Uterus (tissue), 2 donors: ENCODE results near the gene PACSIN2.

Experiments used
- POLR2A ChIP-seq, 2 donors: fragments of 450-650 bp; IDR thresholded peaks; one replicate each; pipeline ENCODE4 v1.6.1; 2016; ENCODE audit warnings: antibody characterized with exemption in 2 of 2, mild to moderate bottlenecking in 1 of 2, moderate library complexity in 1 of 2
- TF ChIP-seq, protein P1 (sequence below), 4 experiments: fragments of 200-600 bp in 2 of 4; fragments of 450-650 bp in 2 of 4; sonication (generic) in 2 of 4; IDR thresholded peaks; one replicate each; pipeline ENCODE4 v1.5.1; 2016 to 2019; ENCODE audit warnings: antibody characterized with exemption in 4 of 4, mild to moderate bottlenecking in 2 of 4, moderate library complexity in 1 of 4

DNA sequence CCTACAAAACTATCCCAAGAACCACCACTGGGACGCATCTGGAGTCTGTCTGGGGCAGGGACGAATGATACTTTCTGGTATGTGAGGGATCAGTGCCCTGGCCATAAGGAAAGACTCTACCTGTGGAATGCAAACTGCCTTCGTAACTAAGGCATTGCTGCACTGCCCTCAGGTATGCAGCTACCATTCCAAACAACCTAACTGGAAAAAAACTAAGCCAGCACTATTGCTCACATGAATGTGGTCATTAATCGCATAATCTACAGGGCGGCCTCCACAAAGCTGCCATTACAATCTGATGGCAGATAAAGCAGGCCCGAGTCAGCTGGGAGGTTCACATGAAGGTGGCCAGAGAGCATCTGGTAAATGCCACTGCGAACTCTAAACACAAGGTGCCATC is 3.9 kb downstream of the PACSIN2 start:
- TF ChIP-seq, protein P1, sequence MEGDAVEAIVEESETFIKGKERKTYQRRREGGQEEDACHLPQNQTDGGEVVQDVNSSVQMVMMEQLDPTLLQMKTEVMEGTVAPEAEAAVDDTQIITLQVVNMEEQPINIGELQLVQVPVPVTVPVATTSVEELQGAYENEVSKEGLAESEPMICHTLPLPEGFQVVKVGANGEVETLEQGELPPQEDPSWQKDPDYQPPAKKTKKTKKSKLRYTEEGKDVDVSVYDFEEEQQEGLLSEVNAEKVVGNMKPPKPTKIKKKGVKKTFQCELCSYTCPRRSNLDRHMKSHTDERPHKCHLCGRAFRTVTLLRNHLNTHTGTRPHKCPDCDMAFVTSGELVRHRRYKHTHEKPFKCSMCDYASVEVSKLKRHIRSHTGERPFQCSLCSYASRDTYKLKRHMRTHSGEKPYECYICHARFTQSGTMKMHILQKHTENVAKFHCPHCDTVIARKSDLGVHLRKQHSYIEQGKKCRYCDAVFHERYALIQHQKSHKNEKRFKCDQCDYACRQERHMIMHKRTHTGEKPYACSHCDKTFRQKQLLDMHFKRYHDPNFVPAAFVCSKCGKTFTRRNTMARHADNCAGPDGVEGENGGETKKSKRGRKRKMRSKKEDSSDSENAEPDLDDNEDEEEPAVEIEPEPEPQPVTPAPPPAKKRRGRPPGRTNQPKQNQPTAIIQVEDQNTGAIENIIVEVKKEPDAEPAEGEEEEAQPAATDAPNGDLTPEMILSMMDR (IDR thresholded peaks at IDR 0.05) = no peak
- TF ChIP-seq POLR2A (IDR thresholded peaks at IDR 0.05) = no peak
